Upper lobe of left lung (tissue), 4 donors: ENCODE data around the gene SFMBT2.

ENCODE experiments used
- EP300 ChIP-seq, 4 donors: sonication (generic); formaldehyde crosslinking; IDR thresholded peaks; one replicate each; pipeline ENCODE4 v1.5.1; 2017; ENCODE audit warnings: antibody characterized with exemption in 4 of 4, control low read depth in 2 of 4
- POLR2AphosphoS5 ChIP-seq, 2 donors: sonication (generic); formaldehyde crosslinking; IDR thresholded peaks; one replicate each; pipeline ENCODE4 v1.5.1; 2017; ENCODE audit warnings: antibody characterized with exemption in 2 of 2
- TF ChIP-seq, protein P1 (sequence below), 6 experiments: fragments of 450-650 bp in 4 of 6; fragments of 200-600 bp in 2 of 6; sonication (generic) in 2 of 6; IDR thresholded peaks; one replicate each; pipeline ENCODE4 v1.5.1; 2016 to 2019; ENCODE audit warnings: antibody characterized with exemption in 6 of 6

DNA sequence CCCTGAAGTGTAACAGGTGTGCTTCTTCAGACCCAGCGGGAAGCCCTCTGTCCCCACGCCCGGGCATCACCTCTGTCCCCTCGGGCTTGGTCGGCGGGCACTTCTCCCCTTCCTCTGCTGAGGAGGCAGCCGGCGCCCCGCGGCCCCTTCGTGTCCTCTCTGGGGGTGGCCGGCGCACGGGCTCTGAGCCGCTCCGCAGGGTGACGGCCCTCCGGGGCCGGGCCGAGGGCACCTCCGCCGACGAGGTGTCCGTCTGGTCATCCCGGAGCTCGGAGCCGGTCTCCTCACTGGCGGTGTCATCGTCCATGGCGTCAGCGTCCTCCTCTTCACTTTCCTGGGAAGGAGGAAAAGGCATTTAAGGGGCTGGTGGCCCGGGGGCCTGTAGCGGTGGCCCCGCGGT, 239.0 kb downstream of the SFMBT2 start:
- TF ChIP-seq, protein P1, sequence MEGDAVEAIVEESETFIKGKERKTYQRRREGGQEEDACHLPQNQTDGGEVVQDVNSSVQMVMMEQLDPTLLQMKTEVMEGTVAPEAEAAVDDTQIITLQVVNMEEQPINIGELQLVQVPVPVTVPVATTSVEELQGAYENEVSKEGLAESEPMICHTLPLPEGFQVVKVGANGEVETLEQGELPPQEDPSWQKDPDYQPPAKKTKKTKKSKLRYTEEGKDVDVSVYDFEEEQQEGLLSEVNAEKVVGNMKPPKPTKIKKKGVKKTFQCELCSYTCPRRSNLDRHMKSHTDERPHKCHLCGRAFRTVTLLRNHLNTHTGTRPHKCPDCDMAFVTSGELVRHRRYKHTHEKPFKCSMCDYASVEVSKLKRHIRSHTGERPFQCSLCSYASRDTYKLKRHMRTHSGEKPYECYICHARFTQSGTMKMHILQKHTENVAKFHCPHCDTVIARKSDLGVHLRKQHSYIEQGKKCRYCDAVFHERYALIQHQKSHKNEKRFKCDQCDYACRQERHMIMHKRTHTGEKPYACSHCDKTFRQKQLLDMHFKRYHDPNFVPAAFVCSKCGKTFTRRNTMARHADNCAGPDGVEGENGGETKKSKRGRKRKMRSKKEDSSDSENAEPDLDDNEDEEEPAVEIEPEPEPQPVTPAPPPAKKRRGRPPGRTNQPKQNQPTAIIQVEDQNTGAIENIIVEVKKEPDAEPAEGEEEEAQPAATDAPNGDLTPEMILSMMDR (IDR thresholded peaks at IDR 0.05) = no peak
- TF ChIP-seq POLR2AphosphoS5 (IDR thresholded peaks at IDR 0.05) = no peak
- TF ChIP-seq EP300 (IDR thresholded peaks at IDR 0.05) = no peak
